Vagina (tissue), 2 donors: Measurements from ENCODE around the gene SHISA9.

Experiments
- POLR2A ChIP-seq, 2 donors: fragments of 450-650 bp; IDR thresholded peaks; one replicate each; pipeline ENCODE4 v1.6.1; 2017; ENCODE audit warnings: antibody characterized with exemption in 2 of 2, mild to moderate bottlenecking in 2 of 2, moderate library complexity in 2 of 2
- POLR2AphosphoS5 ChIP-seq, 2 donors: sonication (generic); formaldehyde crosslinking; IDR thresholded peaks; one replicate each; pipeline ENCODE4 v1.9.0; 2017; ENCODE audit warnings: antibody characterized with exemption in 2 of 2, mild to moderate bottlenecking in 2 of 2, low read depth in 1 of 2; ENCODE audit not compliant: insufficient read depth in 1 of 2
- TF ChIP-seq, protein P1 (sequence below), 3 experiments: fragments of 450-650 bp in 2 of 3; fragments of 200-600 bp in 1 of 3; sonication (generic) in 1 of 3; IDR thresholded peaks; one replicate each; pipeline ENCODE4 v1.5.1; 2017 to 2019; ENCODE audit warnings: antibody characterized with exemption in 3 of 3, mild to moderate bottlenecking in 2 of 3, moderate library complexity in 2 of 3

DNA sequence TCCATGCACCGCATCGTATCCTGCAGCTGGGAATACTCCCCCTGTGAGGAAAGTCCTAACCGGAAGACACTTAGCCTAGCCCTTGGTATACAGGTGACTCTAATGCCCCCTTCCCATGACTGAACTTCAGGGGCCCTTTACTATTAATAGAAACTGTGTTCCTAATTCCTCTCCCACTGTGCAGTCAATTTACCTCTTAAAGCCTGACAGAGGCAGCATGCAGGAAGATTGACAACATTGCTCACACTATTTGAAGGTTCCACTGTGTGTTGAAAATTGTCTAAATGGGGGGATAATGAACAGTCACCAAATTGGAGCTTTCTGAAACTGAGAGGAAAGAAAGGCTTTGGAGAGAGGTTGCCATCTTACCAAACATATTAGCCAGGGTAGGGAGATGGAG, 222.6 kb downstream of the SHISA9 start:
- TF ChIP-seq, protein P1, sequence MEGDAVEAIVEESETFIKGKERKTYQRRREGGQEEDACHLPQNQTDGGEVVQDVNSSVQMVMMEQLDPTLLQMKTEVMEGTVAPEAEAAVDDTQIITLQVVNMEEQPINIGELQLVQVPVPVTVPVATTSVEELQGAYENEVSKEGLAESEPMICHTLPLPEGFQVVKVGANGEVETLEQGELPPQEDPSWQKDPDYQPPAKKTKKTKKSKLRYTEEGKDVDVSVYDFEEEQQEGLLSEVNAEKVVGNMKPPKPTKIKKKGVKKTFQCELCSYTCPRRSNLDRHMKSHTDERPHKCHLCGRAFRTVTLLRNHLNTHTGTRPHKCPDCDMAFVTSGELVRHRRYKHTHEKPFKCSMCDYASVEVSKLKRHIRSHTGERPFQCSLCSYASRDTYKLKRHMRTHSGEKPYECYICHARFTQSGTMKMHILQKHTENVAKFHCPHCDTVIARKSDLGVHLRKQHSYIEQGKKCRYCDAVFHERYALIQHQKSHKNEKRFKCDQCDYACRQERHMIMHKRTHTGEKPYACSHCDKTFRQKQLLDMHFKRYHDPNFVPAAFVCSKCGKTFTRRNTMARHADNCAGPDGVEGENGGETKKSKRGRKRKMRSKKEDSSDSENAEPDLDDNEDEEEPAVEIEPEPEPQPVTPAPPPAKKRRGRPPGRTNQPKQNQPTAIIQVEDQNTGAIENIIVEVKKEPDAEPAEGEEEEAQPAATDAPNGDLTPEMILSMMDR (IDR thresholded peaks at IDR 0.05) = no peak
- TF ChIP-seq POLR2AphosphoS5 (IDR thresholded peaks at IDR 0.05; ENCODE audit: insufficient read depth in 1 of 2, low read depth in 1 of 2) (no peak), POLR2A (IDR thresholded peaks at IDR 0.05) (no peak)
